ENCODE results near the gene CD7. TPM values are rescaled to one million over a fixed set of nuclear protein-coding genes. Genes with fewer than 3 reads are reported as not detected.

The CD7 gene
- polyA plus RNA-seq, 1 of the 3 experiments (the other 2 are of a cell fraction), result 0.07 TPM

GRCh38 chr17:82303944-82304808, 13.2 kb downstream of the CD7 start:
- Histone ChIP-seq H3K9ac (no peak overlapping the region), H3F3A (replicated peaks; ENCODE audit: insufficient read depth) (no peaks in the 10 kb centered on the region), H3K4me1 (ENCODE audit: control insufficient read depth in 1 of 2, insufficient read depth in 2 of 2, low read depth in 1 of 2, low read length in 1 of 2) (peaks cover 0 to 15% of the 10 kb centered on the region in 2 experiments; a peak in 1 of 4 replicates), H2AFZ (ENCODE audit: low read depth) (no peak overlapping the region), H3K4me3 (ENCODE audit: low read depth in 2 of 2, low read length in 1 of 2) (no peak overlapping the region), H3K36me3 (replicated peaks in 1 of 2; ENCODE audit: control insufficient read depth in 1 of 2, insufficient read depth in 2 of 2, low read length in 1 of 2) (no peaks in the 10 kb centered on the region), H3K4me2 (no peak overlapping the region), H3K27me3 (ENCODE audit: insufficient read depth) (no peaks in the 10 kb centered on the region; the same call in 1 of the 2 replicates), H3K27ac (ENCODE audit: low read depth in 2 of 2, low read length in 1 of 2) (no peak overlapping the region), H3K9me3 (no peaks in the 10 kb centered on the region), H3K9me2 (no peaks in the 10 kb centered on the region), H4K20me1 (ENCODE audit: insufficient read depth) (no peaks in the 10 kb centered on the region), H3K79me2 (ENCODE audit: insufficient read depth) (no peaks in the 10 kb centered on the region)
- ChIA-PET POLR2A (interaction anchor here (1.3 kb wide), 1 partner anchor 11 kb away, joined by 5 read pairs; no protein-coding TSS in a partner anchor), CTCF (interaction anchor here (0.5 to 15.1 kb wide), 6 partner anchors 13 to 64 kb away, joined by 3 to 184 read pairs (median 5); no protein-coding TSS in a partner anchor)
- DNase-seq, result peak; percentile 56
- TF ChIP-seq TAF1 (IDR thresholded peaks at IDR 0.05; ENCODE audit: borderline replicate concordance, low read depth, low read length), result no peak
- no peak for TF ChIP-seq SMC3 (IDR thresholded peaks at IDR 0.05; ENCODE audit: low read depth, low read length)
- TF ChIP-seq RAD21 (IDR thresholded peaks at IDR 0.05; ENCODE audit: low read length), result no peak
- no peak for TF ChIP-seq GABPA (IDR thresholded peaks at IDR 0.05; ENCODE audit: low read depth)
- TF ChIP-seq FOSL2 (IDR thresholded peaks at IDR 0.05; ENCODE audit: borderline replicate concordance, low read depth), result no peak
- TF ChIP-seq ELF1 (IDR thresholded peaks at IDR 0.05), result no peak
- TF ChIP-seq CTCF (IDR thresholded peaks at IDR 0.05), result no peak
- TF ChIP-seq CHD2 (IDR thresholded peaks at IDR 0.05; ENCODE audit: low read length, partially characterized antibody), result no peak
- TF ChIP-seq RXRA (IDR thresholded peaks at IDR 0.05; ENCODE audit: borderline replicate concordance, low read depth), result no peak
- no peak for TF ChIP-seq GATA2 (CRISPR knock-in tag; IDR thresholded peaks at IDR 0.05)
- no peak for TF ChIP-seq TCF12 (IDR thresholded peaks at IDR 0.05)
- TF ChIP-seq POLR2AphosphoS5 (IDR thresholded peaks at IDR 0.05; ENCODE audit: low read depth, low read length), result no peak
- 90% methylated on average over 22 of the region's 26 CpGs for WGBS (ENCODE audit: low lambda C conversion rate)

GRCh38 chr17:82302991-82303943, 14.1 kb downstream of the CD7 start:
- no peak overlapping the region for H3K4me2 ChIP-seq
- no peaks in the 10 kb centered on the region for H4K20me1 ChIP-seq (ENCODE audit: insufficient read depth)
- 80% methylated on average over 15 of the region's 35 CpGs for WGBS (ENCODE audit: low lambda C conversion rate)
- H3K27ac ChIP-seq (ENCODE audit: low read depth in 2 of 2, low read length in 1 of 2), result no peak overlapping the region
- no peaks in the 10 kb centered on the region for H3K79me2 ChIP-seq (ENCODE audit: insufficient read depth)
- no peak overlapping the region for H2AFZ ChIP-seq (ENCODE audit: low read depth)
- H3K9me2 ChIP-seq, result no peaks in the 10 kb centered on the region
- no peaks in the 10 kb centered on the region for H3K27me3 ChIP-seq (ENCODE audit: insufficient read depth)
- ChIA-PET POLR2A (interaction anchor here (0.6 to 1.3 kb wide), 2 partner anchors 10 to 49 kb away, joined by 4 to 5 read pairs; no protein-coding TSS in a partner anchor), CTCF (interaction anchor here (0.9 to 15.1 kb wide), 7 partner anchors 14 to 113 kb away, joined by 3 to 184 read pairs (median 4); partner anchors contain the start of genes HEXD and OGFOD3)
- H3K9ac ChIP-seq, result no peak overlapping the region
- no peaks in the 10 kb centered on the region for H3F3A ChIP-seq (replicated peaks; ENCODE audit: insufficient read depth)
- peak; percentile 42 for DNase-seq
- no peak overlapping the region for H3K4me3 ChIP-seq (ENCODE audit: low read depth in 2 of 2, low read length in 1 of 2)
- no peak for TF ChIP-seq NFIC (IDR thresholded peaks at IDR 0.05; ENCODE audit: borderline replicate concordance)
- H3K4me1 ChIP-seq (ENCODE audit: control insufficient read depth in 1 of 2, insufficient read depth in 2 of 2, low read depth in 1 of 2, low read length in 1 of 2), result peaks cover 7 to 24% of the 10 kb centered on the region in 2 experiments; a peak in 3 of 4 replicates
- no peaks in the 10 kb centered on the region for H3K9me3 ChIP-seq
- no peaks in the 10 kb centered on the region for H3K36me3 ChIP-seq (replicated peaks in 1 of 2; ENCODE audit: control insufficient read depth in 1 of 2, insufficient read depth in 2 of 2, low read length in 1 of 2)

Data from SK-N-SH (cell line).